GM12872 (cell line): Measurements from ENCODE around the gene ATP2A3.

Experiments used
- CTCF ChIP-seq: IDR thresholded peaks from 3 replicates; pipeline ENCODE4 v1.5.1; 2011; ENCODE audit warnings: low read depth, mild to moderate bottlenecking, low read length, moderate library complexity; ENCODE audit not compliant: insufficient read depth

Gene ATP2A3

GRCh38 chr17:3956983-3957382 is 7.3 kb downstream of the ATP2A3 start:
- no peak for TF ChIP-seq CTCF

GRCh38 chr17:3956327-3956957 is 7.8 kb downstream of the ATP2A3 start:
- no peak for TF ChIP-seq CTCF

- TF ChIP-seq CTCF = no peak
Observed at GRCh38 chr17:3955673-3955988, 8.6 kb downstream of the ATP2A3 start.

- TF ChIP-seq CTCF = no peak
Observed at GRCh38 chr17:3954976-3955672, 9.1 kb downstream of the ATP2A3 start.

- no peak for TF ChIP-seq CTCF
Observed at GRCh38 chr17:3954086-3954485, 10.2 kb downstream of the ATP2A3 start.

GRCh38 chr17:3953542-3953941 is 10.7 kb downstream of the ATP2A3 start:
- TF ChIP-seq CTCF = no peak

- TF ChIP-seq CTCF = no peak
Observed at GRCh38 chr17:3952186-3952585, 12.1 kb downstream of the ATP2A3 start.
